NCI-H446 treated with DMSO at 0.1 percent for 48 hours (cell line): Measurements from ENCODE around the gene APBB2.

Source experiments
- DNase-seq: peaks from one replicate; lab custom pipeline; 2025; lab: John Stamatoyannopoulos, UW

Gene APBB2

GRCh38 chr4:41134581-41134980, 79.8 kb downstream of the APBB2 start:
- no peak for DNase-seq

- DNase-seq: no peak
Observed at GRCh38 chr4:41133454-41134018, 80.8 kb downstream of the APBB2 start.

- DNase-seq: no peak
Observed at GRCh38 chr4:41132055-41132683, 82.2 kb downstream of the APBB2 start.

GRCh38 chr4:41129936-41130440, 84.4 kb downstream of the APBB2 start:
- DNase-seq: no peak

- DNase-seq: no peak
Observed at GRCh38 chr4:41129128-41129754, 85.1 kb downstream of the APBB2 start.

GRCh38 chr4:41125558-41126311, 88.6 kb downstream of the APBB2 start:
- DNase-seq: no peak

GRCh38 chr4:41124916-41125548, 89.3 kb downstream of the APBB2 start:
- DNase-seq: no peak

GRCh38 chr4:41122775-41123174, 91.6 kb downstream of the APBB2 start:
- no peak for DNase-seq

GRCh38 chr4:41122309-41122708, 92.0 kb downstream of the APBB2 start:
- no peak for DNase-seq

- DNase-seq: no peak
Observed at GRCh38 chr4:41121906-41122305, 92.4 kb downstream of the APBB2 start.

- DNase-seq: no peak
Observed at GRCh38 chr4:41120297-41121217, 93.8 kb downstream of the APBB2 start.

- no peak for DNase-seq
Observed at GRCh38 chr4:41119867-41120295, 94.5 kb downstream of the APBB2 start.

GRCh38 chr4:41111791-41112190, 102.6 kb downstream of the APBB2 start:
- no peak for DNase-seq

GRCh38 chr4:41110050-41110449, 104.3 kb downstream of the APBB2 start:
- DNase-seq: no peak

- DNase-seq: no peak
Observed at GRCh38 chr4:41108481-41108880, 105.9 kb downstream of the APBB2 start.

- DNase-seq: no peak
Observed at GRCh38 chr4:41106694-41107419, 107.5 kb downstream of the APBB2 start.

GRCh38 chr4:41106081-41106480, 108.3 kb downstream of the APBB2 start:
- no peak for DNase-seq

GRCh38 chr4:41104155-41104554, 110.2 kb downstream of the APBB2 start:
- DNase-seq: no peak

- DNase-seq: no peak
Observed at GRCh38 chr4:41103657-41104056, 110.7 kb downstream of the APBB2 start.

GRCh38 chr4:41102414-41103092, 111.8 kb downstream of the APBB2 start:
- no peak for DNase-seq
